HepG2 (cell line): ENCODE measurements around the gene AGAP3. TPM values are rescaled to one million over a fixed set of nuclear protein-coding genes. Genes with fewer than 3 reads are reported as not detected.

Experiments
- ATAC-seq: fragments of 200-7000 bp; cut with Tn5 transposase; 3 replicates; pipeline ENCODE4 v1.9.1; 2020; ENCODE audit warnings: mild to moderate bottlenecking, moderate library complexity
- BruUV-seq: library from RNA; stranded (reverse); fragments of 400-500 nt; replicated peaks from 2 replicates; lab custom pipeline; 2021; lab: Mats Ljungman, UMichigan
- CTCF ChIA-PET: fragments of 300-600 bp; formaldehyde crosslinking; extraction: SDS; loops from one replicate; lab custom pipeline; 2021; ENCODE audit warnings: low total read pairs, inconsistent platforms, low intra/inter-chr PET ratio; lab: Yijun Ruan, JAX
- POLR2A ChIA-PET: fragments of 350-600 bp; sonication (Branson Sonifier 250); formaldehyde crosslinking; loops from one replicate; lab custom pipeline; 2020; ENCODE audit warnings: antibody characterized with exemption, inconsistent platforms; lab: Yijun Ruan, JAX
- DNase-seq: peaks from one replicate; pipeline ENCODE4 v3.0.0-alpha.2; 2015; ENCODE audit warnings: low spot score
- FAIRE-seq: peaks from 3 replicates; lab custom pipeline; 2011; peaks lifted over from hg19 to GRCh38; lab: Jason Lieb, UNC
- H2AFZ ChIP-seq: one replicate; pipeline ENCODE4 v1.6.1; 2011; ENCODE audit warnings: low read length, inconsistent platforms
- H3K27ac ChIP-seq: fragments of 300-600 bp; 3 replicates; pipeline ENCODE4 v1.8.0; 2011; ENCODE audit warnings: mixed run types, mild to moderate bottlenecking, mixed read lengths, low read length, inconsistent platforms; ENCODE audit not compliant: insufficient read depth; ENCODE audit errors: extremely low read length
- H3K27me3 ChIP-seq, 2 experiments: fragments of 200-600 bp in 1 of 2; 2 replicates in 1 of 2; 3 replicates in 1 of 2; pipeline versions ENCODE4 v1.6.0 to v1.8.0; 2011; ENCODE audit warnings: low read length in 2 of 2, mild to moderate bottlenecking in 2 of 2, moderate library complexity in 2 of 2, inconsistent platforms in 1 of 2; ENCODE audit not compliant: insufficient read depth in 2 of 2, control insufficient read depth in 1 of 2
- H3K36me3 ChIP-seq, 2 experiments: fragments of 200-600 bp in 1 of 2; replicated peaks in 1 of 2; 2 replicates in 1 of 2; 3 replicates in 1 of 2; pipeline versions ENCODE4 v1.5.1 to v1.8.0; 2011; ENCODE audit warnings: low read length in 2 of 2, inconsistent platforms in 1 of 2; ENCODE audit not compliant: insufficient read depth in 2 of 2, control insufficient read depth in 1 of 2
- H3K4me1 ChIP-seq: 2 replicates; pipeline ENCODE4 v1.5.1; 2012; ENCODE audit warnings: low read length, inconsistent platforms; ENCODE audit not compliant: insufficient read depth
- H3K4me2 ChIP-seq: 2 replicates; pipeline ENCODE4 v1.6.0; 2011; ENCODE audit warnings: low read depth, low read length, inconsistent platforms
- H3K4me3 ChIP-seq, 3 experiments: fragments of 200-600 bp in 1 of 3; sonication (generic), shearing (Covaris generic) in 1 of 3; replicated peaks in 1 of 3; 2 replicates each; pipeline ENCODE4 v1.5.1; 2011 to 2016; ENCODE audit warnings: low read length in 3 of 3, inconsistent platforms in 2 of 3, low read depth in 2 of 3, mild to moderate bottlenecking in 2 of 3, control low read depth in 1 of 3, mixed read lengths in 1 of 3; ENCODE audit not compliant: insufficient read depth in 1 of 3
- H3K79me2 ChIP-seq: one replicate; pipeline ENCODE4 v1.6.1; 2011; ENCODE audit warnings: low read length, inconsistent platforms; ENCODE audit not compliant: insufficient read depth
- H3K9ac ChIP-seq: 2 replicates; pipeline ENCODE4 v1.6.0; 2011; ENCODE audit warnings: mild to moderate bottlenecking, low read depth, low read length, inconsistent platforms; ENCODE audit not compliant: insufficient read depth
- H3K9me3 ChIP-seq: 2 replicates; pipeline ENCODE4 v1.5.1; 2012; ENCODE audit warnings: mild to moderate bottlenecking, low read length
- H4K20me1 ChIP-seq: 2 replicates; pipeline ENCODE4 v1.6.0; 2011; ENCODE audit warnings: inconsistent platforms, mild to moderate bottlenecking, low read length, moderate library complexity; ENCODE audit not compliant: insufficient read depth
- ARNT ChIP-seq: fragments of 450-650 bp; IDR thresholded peaks from 2 replicates; pipeline ENCODE4 v1.6.1; 2017
- BCLAF1 ChIP-seq: fragments of 450-650 bp; IDR thresholded peaks from 2 replicates; pipeline ENCODE4 v1.6.1; 2017; ENCODE audit warnings: mild to moderate bottlenecking
- CREB1 ChIP-seq, 2 experiments: fragments of 450-650 bp in 1 of 2; IDR thresholded peaks; 2 replicates each; pipeline ENCODE4 v1.6.1; 2016 to 2017; ENCODE audit warnings: control low read depth in 1 of 2, mild to moderate bottlenecking in 1 of 2, missing compliant biosample characterization in 1 of 2, missing genetic modification characterization in 1 of 2
- FLYWCH1 ChIP-seq: sonication (generic); formaldehyde crosslinking; IDR thresholded peaks from 2 replicates; pipeline ENCODE4 v1.8.1; 2023; ENCODE audit warnings: mild to moderate bottlenecking, missing genetic modification reagents
- HDAC6 ChIP-seq: fragments of 200-600 bp; sonication (generic); IDR thresholded peaks from 2 replicates; pipeline ENCODE4 v1.7.0; 2017; ENCODE audit warnings: mild to moderate bottlenecking, antibody characterized with exemption, low read length, low read depth
- MED13 ChIP-seq: sonication (generic); formaldehyde crosslinking; IDR thresholded peaks from 2 replicates; pipeline ENCODE4 v1.5.0; 2020; ENCODE audit warnings: missing genetic modification reagents
- PAWR ChIP-seq: sonication (generic); formaldehyde crosslinking; IDR thresholded peaks from 2 replicates; pipeline ENCODE4 v1.4.0; 2020; ENCODE audit warnings: missing genetic modification reagents, mild to moderate bottlenecking, borderline replicate concordance
- SCMH1 ChIP-seq: sonication (generic); formaldehyde crosslinking; IDR thresholded peaks from 2 replicates; pipeline ENCODE4 v1.9.0; 2021; ENCODE audit warnings: missing genetic modification reagents, mild to moderate bottlenecking, borderline replicate concordance
- SMARCE1 ChIP-seq: fragments of 450-650 bp; IDR thresholded peaks from 2 replicates; pipeline ENCODE4 v1.6.1; 2017; ENCODE audit warnings: borderline replicate concordance
- ZBTB42 ChIP-seq: sonication (generic); formaldehyde crosslinking; IDR thresholded peaks from 2 replicates; pipeline ENCODE4 v1.5.0; 2020; ENCODE audit warnings: mild to moderate bottlenecking, missing genetic modification reagents
- ZNF256 ChIP-seq: sonication (generic); formaldehyde crosslinking; conservative IDR thresholded peaks from 2 replicates; pipeline ENCODE4 v1.4.0; 2020; ENCODE audit warnings: missing genetic modification reagents
- ZNF260 ChIP-seq: sonication (generic); formaldehyde crosslinking; IDR thresholded peaks from 2 replicates; pipeline ENCODE4 v1.4.0; 2020; ENCODE audit warnings: missing genetic modification reagents, low read depth, mild to moderate bottlenecking, borderline replicate concordance
- ZNF577 ChIP-seq: sonication (generic); formaldehyde crosslinking; IDR thresholded peaks from 2 replicates; pipeline ENCODE4 v1.4.0; 2020; ENCODE audit warnings: mild to moderate bottlenecking, low read depth, missing genetic modification reagents, borderline replicate concordance
- ZNF614 ChIP-seq: IDR thresholded peaks from 2 replicates; pipeline ENCODE4 v1.6.1; 2018; ENCODE audit warnings: missing biosample characterization, missing genetic modification reagents, inconsistent platforms, borderline replicate concordance
- ZNF773 ChIP-seq: sonication (generic); formaldehyde crosslinking; IDR thresholded peaks from 2 replicates; pipeline ENCODE4 v1.4.0; 2020; ENCODE audit warnings: missing genetic modification reagents, borderline replicate concordance
- ZSCAN29 ChIP-seq: sonication (generic); formaldehyde crosslinking; conservative IDR thresholded peaks from 2 replicates; pipeline ENCODE4 v1.4.0; 2020; ENCODE audit warnings: mild to moderate bottlenecking, missing genetic modification reagents
- WGBS: methylation state at CpG from one replicate; pipeline ENCODE4 v1.1.6; 2017; ENCODE audit warnings: low lambda C conversion rate; 5-methylcytosine and 5-hydroxymethylcytosine counted together
- in situ Hi-C: cut with HindIII; loops from 2 replicates; pipeline ENCODE4 v1.10.0; 2017; ENCODE audit warnings: low pct_unique_long_range_greater_than_20kb; ENCODE audit not compliant: extremely low pct_ligation_motif_present
- intact Hi-C: fragments of 100-400 bp; cut with micrococcal nuclease; formaldehyde crosslinking; loops from one replicate; pipeline ENCODE4 v1.10.0; 2022; ENCODE audit not compliant: unreplicated experiment
- polyA plus RNA-seq, 8 experiments: library from polyadenylated mRNA; depleted of rRNA in 3 of 8; stranded (reverse) in 7 of 8; unstranded in 1 of 8; fragments of >200 nt; fragmentation: Illumina TruSeq in 4 of 8; extraction: Trizol in 4 of 8; gene quantifications; 2 replicates each; pipeline versions ENCODE4 v1.2.1 to v1.2.3, GENCODE V29; 2011 to 2016; ENCODE audit warnings: low read depth in 4 of 8, missing spikeins in 1 of 8, mixed read lengths in 1 of 8; ENCODE audit not compliant: insufficient read depth in 1 of 8
- total RNA-seq, 5 experiments: library from RNA; depleted of rRNA; stranded (reverse); fragments of >200 nt; fragmentation: Illumina TruSeq; extraction: Trizol; gene quantifications; 2 replicates each; pipeline ENCODE4 v1.2.3, GENCODE V29; 2016; ENCODE audit warnings: low read depth in 1 of 5
- TF ChIP-seq, protein P1 (sequence below): sonication (generic); formaldehyde crosslinking; IDR thresholded peaks from 2 replicates; pipeline ENCODE4 v1.4.0; 2020; ENCODE audit warnings: missing genetic modification reagents; ENCODE audit errors: not compliant biosample characterization
- TF ChIP-seq, protein P2 (sequence below), 2 experiments: sonication (generic) in 1 of 2; formaldehyde crosslinking in 1 of 2; IDR thresholded peaks; 2 replicates each; pipeline versions ENCODE4 v1.5.1 to v1.6.1; 2011 to 2020; ENCODE audit warnings: borderline replicate concordance in 1 of 2, low read depth in 1 of 2, low read length in 1 of 2, mild to moderate bottlenecking in 1 of 2, missing genetic modification reagents in 1 of 2, moderate library complexity in 1 of 2

The AGAP3 gene
- total and polyA plus RNA-seq, 2 of the 13 experiments (the other 11 are each of a cell fraction or from before 2014, with no cell fraction given): 31.3 to 61.4 TPM

GRCh38 chr7:151126491-151127137, 40.3 kb downstream of the AGAP3 start (continued):
- TF ChIP-seq, protein P1, sequence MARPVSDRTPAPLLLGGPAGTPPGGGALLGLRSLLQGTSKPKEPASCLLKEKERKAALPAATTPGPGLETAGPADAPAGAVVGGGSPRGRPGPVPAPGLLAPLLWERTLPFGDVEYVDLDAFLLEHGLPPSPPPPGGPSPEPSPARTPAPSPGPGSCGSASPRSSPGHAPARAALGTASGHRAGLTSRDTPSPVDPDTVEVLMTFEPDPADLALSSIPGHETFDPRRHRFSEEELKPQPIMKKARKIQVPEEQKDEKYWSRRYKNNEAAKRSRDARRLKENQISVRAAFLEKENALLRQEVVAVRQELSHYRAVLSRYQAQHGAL: no peak
- TF ChIP-seq ARNT (no peak), FLYWCH1 (CRISPR knock-in tag) (no peak), ZNF260 (no peak), BCLAF1 (no peak)
- TF ChIP-seq, all 625 proteins: peak for 0

DNA sequence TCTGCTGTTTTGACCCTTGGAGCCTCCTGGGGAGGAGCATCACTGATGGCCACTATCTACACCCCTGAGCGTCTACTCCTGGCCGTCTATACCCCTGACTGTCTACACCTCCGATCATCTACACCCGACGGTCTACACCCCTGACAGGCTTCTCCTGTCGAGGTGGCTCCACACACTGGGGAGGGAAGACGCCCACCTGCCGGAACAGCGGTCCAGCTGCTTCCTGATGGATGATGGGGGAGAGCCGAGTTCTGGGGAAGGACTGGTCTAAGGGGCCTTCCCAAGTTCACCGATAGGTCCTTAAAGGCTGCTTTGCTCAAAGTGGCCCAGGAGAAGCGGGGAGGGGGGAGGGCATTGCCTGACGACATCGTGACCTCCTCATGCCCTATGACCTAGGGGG, 41.9 kb downstream of the AGAP3 start:
- no peak for FAIRE-seq
- WGBS: 91% methylated on average over 14 of the region's 14 CpGs
- no peak overlapping the region for H3K4me2 ChIP-seq
- peaks cover 17 to 70% of the 10 kb centered on the region in 2 experiments for H3K36me3 ChIP-seq
- CTCF ChIA-PET: no interaction called here
- H4K20me1 ChIP-seq: peaks cover 6% of the 10 kb centered on the region; the same call in 1 of the 2 replicates
- no peak overlapping the region for H3K4me3 ChIP-seq
- no peaks in the 10 kb centered on the region for H3K79me2 ChIP-seq
- no peaks in the 10 kb centered on the region for H3K9me3 ChIP-seq
- intact Hi-C loops (loop anchor here (1.0 kb wide), 1 partner anchor 25 kb away; no protein-coding TSS in a partner anchor), in situ Hi-C loops (loop anchor here (10.0 kb wide), 1 partner anchor 177 kb away; no protein-coding TSS in a partner anchor)
- no peaks in the 10 kb centered on the region for H3K27me3 ChIP-seq
- no peak overlapping the region for H2AFZ ChIP-seq
- ATAC-seq: no peak
- no peak for DNase-seq
- no peak overlapping the region for H3K27ac ChIP-seq
- TF ChIP-seq SCMH1 (CRISPR knock-in tag) (no peak), ZBTB42 (no peak), ZNF773 (CRISPR knock-in tag) (no peak), HDAC6 (no peak), MED13 (CRISPR knock-in tag) (no peak), ZNF577 (CRISPR knock-in tag) (no peak), PAWR (CRISPR knock-in tag) (no peak), SMARCE1 (no peak), CREB1 (IDR thresholded peaks at IDR 0.05) (no peak), CREB1 (CRISPR knock-in tag; IDR thresholded peaks at IDR 0.05) (no peak), ZNF614 (CRISPR knock-in tag) (no peak), ZNF256 (CRISPR knock-in tag) (no peak), ZSCAN29 (CRISPR knock-in tag) (no peak)
- TF ChIP-seq, protein P2, sequence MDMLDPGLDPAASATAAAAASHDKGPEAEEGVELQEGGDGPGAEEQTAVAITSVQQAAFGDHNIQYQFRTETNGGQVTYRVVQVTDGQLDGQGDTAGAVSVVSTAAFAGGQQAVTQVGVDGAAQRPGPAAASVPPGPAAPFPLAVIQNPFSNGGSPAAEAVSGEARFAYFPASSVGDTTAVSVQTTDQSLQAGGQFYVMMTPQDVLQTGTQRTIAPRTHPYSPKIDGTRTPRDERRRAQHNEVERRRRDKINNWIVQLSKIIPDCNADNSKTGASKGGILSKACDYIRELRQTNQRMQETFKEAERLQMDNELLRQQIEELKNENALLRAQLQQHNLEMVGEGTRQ (IDR thresholded peaks at IDR 0.05; ENCODE audit: low read depth, low read length): no peak
- TF ChIP-seq, protein P2 (CRISPR knock-in tag; IDR thresholded peaks at IDR 0.05; ENCODE audit: borderline replicate concordance): no peak
- POLR2A ChIA-PET: no interaction called here
- no peak overlapping the region for H3K9ac ChIP-seq
- no peaks in the 10 kb centered on the region for H3K4me1 ChIP-seq
- no TSS peak for BruUV-seq
